ENCODE measurements around the gene ERN2.

The ERN2 gene

DNA sequence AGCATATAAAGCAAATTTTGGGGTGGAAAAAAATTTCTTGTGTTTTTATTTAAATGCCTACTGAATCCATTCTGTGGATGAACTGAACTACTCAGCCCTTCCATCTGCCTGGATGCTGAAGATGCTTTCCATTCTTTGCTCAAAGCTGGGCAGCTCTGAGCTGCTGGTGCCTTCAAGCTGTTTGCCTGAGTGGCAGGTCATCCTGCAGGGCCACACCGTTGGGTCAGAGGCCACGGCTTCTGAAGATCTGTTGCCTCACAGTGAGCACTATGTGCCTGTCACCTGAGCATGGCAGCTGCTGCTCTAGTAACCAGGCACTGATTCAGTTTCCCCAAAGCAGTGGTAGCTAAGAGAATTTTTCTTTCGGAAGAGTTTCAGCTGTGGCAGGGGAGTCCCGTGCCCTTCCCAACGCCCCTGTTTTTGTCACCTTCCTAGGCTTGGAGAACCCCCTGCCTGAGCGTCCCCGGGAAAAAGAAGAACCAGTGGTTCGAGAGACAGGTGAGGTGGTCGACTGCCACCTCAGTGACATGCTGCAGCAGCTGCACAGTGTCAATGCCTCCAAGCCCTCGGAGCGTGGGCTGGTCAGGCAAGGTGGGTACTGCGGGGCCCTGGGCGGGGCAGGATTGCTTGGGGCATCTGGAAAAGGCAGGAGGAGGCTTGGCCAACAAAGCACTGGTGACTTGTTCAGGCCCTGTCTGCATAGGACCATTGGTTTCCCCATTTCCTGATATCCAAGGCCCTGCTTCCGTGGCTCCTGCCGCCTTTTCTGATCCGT lies 25.8 kb downstream of the ERN2 start:
- no peak for DNase-seq (ENCODE audit: low spot score)

DNA sequence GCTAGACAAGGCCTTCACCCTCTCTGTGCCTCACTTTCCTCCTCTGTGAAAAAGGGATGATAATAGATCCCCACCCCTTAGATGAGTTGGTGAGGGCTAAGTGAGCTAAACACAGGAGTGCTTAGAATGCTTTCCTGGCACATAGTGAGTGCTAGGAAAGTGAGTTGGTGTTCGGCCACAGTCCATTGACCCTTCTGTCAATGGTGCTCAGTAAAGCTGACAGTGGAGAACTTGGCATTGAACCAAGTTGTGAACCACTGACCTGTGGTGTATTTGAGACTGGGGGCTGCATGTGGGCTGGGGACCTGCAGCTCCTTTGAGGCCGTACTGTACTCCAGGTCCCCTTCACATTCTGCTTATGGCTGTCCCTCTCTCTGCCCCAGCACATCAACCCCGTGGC lies 29.5 kb downstream of the ERN2 start:
- DNase-seq (ENCODE audit: low spot score), result no peak

DNA sequence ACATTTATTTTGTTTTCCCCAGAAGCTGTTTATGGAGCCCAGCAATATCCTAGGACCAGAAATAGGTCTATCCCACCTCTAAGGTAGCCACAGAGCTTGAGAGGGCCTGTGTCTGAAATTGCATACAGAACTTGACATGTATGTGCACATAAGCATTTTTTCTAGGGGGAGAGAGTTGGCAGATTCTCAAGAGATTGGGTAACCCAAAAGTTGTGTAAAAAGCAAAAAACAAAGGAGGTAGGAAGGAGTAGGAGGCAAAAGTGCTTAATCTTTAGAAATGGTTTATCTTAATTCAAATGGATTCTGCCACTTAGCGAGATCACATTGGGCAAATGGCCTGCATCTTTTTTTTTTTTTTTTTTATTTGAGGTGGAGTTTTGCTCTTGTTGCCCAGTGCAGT lies 30.8 kb downstream of the ERN2 start:
- no peak for DNase-seq (ENCODE audit: low spot score)

DNA sequence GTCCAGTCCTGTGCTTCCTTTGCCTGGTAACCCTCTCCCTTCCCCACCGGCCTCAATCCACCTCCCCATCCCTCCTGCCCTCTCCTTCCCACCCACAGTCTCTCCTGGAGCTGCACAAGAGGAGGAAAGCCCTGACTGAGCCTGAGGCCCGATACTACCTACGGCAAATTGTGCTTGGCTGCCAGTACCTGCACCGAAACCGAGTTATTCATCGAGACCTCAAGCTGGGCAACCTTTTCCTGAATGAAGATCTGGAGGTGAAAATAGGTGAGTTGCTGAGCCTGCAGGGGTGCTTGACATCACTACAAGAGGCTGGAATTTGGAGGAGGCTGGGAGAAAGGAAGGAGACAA lies 33.1 kb downstream of the ERN2 start:
- no peak for DNase-seq (ENCODE audit: low spot score)

DNA sequence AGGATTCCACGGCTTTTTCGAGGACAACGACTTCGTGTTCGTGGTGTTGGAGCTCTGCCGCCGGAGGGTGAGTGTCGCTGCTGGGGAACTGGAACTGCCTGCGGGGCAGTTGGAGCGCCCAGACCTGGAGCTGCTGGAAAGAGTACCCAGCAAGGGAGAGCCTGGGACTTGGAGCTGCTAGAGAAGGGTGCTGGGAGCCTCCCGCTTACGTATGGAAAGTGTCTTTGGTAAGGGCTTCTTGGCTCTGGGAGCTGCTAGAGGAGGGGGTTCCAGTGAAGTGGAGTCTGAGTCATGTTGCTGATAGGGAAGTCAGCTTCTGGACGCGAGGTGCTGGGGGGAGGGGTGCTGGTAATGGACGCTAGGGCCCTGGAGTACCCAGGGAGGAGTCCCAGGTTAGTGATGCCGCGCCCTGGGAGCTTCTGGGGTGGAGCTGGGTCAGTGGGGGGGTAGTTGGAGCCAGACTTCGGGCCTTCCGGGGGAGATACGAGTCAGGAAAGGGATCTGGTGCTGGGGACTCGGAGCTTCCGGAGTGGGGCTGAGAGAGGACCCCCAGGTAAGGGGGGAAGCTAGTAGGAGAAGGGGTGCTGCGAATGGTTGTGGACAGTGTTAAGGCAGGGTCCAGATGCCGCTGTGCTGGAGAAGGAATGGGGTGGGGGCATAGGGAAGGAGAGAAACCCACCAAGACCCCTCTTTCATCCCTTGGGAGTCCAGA lies 33.6 kb downstream of the ERN2 start:
- peak; percentile 25 for DNase-seq (ENCODE audit: low spot score)

DNA sequence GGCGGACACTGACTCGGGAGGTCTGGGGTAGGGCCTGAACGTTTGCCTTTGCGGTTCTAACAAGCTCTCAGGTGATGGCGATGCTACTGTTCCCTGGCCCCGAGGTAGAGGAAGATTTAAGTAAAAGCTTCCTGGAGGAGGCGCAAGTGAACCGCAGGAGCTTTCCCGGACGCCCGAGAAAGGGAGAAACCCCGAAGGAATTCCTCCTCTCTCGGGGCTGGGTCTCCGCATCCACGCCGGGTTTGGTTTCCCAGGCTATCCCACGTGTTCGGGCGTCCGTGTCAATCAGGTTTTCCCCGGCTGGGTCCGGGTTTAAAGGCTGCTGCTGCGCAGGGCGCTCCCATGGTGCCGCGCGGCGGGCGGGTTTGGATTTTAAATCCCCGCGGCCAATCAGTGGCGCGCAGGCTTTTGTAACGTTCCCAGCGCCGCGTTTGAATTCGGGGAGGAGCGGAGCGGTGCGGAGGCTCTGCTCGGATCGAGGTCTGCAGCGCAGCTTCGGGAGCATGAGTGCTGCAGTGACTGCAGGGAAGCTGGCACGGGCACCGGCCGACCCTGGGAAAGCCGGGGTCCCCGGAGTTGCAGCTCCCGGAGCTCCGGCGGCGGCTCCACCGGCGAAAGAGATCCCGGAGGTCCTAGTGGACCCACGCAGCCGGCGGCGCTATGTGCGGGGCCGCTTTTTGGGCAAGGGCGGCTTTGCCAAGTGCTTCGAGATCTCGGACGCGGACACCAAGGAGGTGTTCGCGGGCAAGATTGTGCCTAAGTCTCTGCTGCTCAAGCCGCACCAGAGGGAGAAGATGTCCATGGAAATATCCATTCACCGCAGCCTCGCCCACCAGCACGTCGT lies 34.4 kb downstream of the ERN2 start, which contains the start of gene PLK1:
TSS of gene PLK1 (plus strand) at position 460 of the 844 bp plus-strand sequence. CDS start at position 504, 44 bp downstream.
- DNase-seq (ENCODE audit: low spot score), result peak; percentile 89

DNA sequence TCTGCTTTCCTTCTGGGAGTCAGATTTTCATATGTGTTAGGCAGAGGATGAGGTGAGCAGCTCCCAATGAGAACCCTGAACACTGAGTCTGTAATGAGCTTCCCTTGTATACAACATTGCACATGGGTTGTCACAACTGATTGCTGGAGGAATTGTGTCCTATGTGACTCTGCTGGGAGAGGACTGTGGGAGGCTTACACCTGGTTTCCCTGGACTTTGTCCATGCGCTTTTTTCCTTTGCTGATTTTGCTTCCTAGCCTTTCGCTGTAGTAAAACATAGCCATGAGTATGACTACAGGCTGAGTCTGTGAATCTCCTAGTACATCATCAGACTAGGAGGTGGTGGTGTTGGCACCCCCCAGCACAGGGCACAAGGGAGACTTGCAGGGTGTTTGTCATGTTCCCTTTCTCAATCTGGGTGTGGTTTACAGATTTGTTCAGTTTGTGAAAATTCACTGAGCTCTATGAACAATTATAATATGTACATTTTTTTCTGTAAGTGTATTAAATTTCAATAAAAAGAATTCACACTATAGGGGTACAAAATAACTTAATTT lies 36.0 kb downstream of the ERN2 start:
- DNase-seq (ENCODE audit: low spot score), result no peak

DNA sequence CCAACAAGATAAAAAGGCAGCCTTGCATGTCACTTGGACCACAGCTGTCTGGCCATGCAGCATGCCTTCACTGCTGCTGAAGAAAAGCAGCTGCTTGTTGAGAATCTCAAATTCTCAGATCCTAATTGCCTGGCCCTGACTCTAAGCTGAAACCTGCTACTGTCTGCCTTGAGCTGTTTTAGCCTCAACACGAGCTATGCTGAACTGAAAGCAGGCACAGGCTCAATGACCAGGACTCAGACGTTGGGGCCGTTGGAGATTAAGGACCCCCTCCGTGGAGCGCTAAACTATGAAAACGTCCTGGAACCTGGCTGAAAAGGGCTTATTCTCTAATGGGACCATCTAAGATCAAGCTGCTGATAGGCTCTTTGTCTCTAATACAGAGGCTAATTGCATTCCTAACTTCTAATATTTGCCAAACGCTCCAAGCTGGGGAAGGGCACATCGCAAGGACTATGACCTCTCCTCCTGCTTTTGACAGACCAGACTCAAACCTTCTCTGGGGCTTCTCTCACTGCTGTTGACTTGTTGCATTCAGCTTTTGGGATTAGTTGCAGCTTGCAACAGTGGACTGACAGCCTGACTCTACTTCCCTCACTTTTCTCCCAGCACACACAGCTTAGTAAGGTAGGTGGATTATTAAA lies 38.9 kb downstream of the ERN2 start:
- no peak for DNase-seq (ENCODE audit: low spot score)

DNA sequence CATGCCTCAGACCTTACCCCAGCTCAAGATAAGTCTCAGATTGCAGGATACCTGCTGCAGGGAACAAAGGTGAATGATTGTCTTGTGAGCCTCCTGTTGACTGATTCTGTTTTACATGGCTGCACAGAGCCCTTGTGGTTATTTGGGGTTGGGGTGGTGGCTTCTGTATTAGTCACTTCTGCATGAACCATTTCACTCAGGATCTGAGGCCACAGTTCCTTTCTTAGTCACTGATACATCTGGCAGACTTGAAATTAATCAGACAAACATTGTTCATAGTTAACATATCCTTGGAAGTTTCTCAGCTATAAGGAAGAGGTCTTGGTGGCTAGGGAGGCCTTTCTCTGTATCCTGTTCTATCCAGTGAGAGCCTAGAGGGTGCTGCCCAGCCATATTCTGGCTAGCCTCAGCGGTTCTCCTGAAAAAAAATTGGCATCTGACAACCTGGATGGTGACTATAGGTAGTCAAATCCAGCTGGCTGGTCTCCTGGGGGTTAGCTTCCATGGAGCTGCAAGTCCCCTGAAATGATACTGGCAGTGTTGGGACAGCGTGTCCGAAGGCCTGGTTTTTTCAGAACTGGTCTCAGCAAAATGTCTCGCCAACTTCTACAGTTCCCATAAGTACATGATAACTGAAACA lies 42.8 kb downstream of the ERN2 start:
- DNase-seq (ENCODE audit: low spot score), result no peak

DNA sequence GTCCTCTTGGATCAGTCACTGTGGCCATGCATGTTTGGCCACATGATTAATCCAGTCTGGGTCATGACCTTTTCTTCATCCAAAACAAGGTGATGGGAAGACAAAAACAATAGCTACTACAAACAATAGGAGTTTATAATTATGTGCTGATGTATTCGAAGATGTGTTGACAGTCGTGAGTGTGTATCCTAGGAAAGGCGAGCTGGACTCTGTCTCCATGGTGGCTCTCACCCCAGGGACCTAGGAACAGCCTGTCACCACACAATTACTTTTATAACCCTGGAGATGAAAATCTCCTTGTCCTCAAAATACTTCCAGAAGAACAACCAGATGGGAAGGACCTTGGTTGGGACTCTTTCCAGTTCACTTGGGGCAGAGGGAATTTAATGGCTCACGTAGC lies 44.1 kb downstream of the ERN2 start:
- no peak for DNase-seq (ENCODE audit: low spot score)

DNA sequence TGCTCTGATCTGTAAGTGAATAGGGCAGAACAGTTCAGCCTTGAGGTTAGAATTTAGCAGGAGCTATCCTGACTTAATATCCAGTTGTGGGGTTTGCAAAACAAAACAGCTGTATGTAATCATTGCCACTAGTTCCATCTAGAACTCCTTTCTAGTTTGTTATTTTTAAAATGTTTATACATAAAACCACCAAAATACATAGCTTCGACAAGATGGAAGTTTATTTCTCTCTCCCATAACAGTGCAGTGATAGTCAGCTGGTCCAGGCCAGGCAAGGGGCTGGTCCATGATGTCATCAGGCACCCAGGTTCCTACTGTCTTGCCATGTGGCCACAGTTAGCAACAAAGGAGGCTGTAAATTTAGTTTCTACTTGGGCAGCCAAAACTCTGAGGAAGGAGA lies 44.8 kb downstream of the ERN2 start:
- no peak for DNase-seq (ENCODE audit: low spot score)

DNA sequence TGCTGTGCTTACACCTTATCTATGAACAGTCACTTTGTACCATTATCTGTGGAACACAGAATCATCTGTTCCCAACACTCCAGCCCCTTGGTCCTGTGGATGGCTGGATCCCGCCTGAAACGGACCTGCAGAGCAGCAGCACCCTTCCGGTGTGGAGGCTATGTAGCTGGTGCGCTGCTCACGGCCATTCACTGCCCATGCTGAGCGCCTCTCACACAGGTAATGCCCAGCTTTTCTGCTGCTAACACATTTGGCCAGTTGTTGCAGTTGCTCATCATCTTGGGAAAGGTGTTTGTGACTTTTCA lies 45.7 kb downstream of the ERN2 start:
- DNase-seq (ENCODE audit: low spot score), result no peak

DNA sequence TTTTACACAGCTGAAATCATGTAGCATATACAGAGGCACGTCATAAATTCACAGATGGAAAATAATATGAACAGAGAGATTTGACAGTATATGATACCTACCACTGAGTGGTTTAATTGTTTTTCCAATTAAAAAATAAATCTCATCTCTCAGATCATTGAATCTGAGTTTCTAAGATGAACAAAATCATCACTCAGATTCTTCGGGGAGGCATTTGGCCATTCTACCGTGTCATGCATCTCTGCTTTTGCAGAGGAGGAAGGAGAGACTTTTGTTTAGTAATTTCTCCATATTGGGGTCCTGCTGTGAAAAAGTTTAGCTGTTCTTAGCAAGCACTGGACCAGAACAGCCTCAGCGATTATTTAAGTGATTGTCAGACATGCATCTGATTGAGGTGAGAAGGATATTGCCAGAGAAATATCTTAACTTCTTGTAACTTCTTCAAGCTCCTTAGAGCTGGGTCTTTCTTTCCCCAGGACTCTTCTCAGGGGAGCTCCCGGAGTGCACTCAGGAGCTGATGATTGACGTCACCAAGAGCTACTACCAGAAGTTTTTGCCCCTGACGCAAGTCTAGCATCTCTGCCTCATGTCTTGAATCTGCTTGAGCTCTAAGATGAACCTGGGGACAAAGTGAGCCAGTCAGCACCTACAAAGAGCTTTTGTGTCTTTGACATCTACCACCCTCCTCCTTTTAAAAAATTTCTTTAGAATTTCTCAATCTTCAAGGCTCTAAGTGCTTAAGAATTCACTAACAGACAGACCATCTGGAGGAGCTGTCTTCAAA lies 46.3 kb downstream of the ERN2 start:
- no peak for DNase-seq (ENCODE audit: low spot score)

DNA sequence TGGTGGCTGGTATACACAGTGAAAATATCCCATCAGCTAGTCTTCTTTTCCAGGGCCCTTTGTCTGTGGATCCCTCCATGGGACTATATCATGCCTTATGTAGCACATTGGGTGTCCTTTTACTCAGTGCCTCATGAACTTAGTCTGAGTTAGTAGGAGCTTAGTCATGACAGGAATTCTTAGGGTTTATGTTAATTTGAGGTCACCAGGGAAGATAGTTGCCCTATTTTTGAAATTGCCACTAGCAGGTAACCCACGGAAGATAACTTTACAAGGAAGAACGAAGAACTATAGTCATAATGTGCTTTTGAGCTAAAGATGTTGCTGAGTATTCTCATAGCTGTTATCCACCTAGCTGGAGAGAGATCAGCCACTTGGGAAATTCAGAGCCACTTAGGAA lies 49.1 kb downstream of the ERN2 start:
- no peak for DNase-seq (ENCODE audit: low spot score)

DNA sequence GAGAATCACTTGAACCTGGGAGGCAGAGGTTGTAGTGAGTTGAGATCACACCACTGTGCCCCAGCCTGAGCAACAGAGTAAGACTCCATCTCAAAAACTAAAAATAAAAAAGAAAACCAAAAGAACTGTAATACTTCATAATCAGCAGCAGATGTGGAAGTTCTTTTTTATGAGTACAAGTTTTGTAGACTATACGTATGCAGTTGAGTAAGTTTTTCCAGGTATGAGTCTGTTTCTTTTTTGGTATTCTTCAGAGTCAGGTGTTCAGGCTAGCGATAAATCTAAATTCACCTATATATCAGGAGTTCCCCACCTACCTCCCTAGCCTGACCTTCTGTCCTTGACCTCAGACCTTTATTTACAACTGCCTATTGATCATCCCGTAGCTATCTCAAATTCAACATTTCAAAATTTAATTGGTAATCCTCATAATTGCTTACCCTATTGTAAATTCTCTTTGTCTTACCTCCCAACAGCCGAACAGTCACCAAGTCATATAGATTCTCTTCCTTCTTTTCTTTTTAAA lies 61.0 kb downstream of the ERN2 start:
- DNase-seq (ENCODE audit: low spot score), result no peak

DNA sequence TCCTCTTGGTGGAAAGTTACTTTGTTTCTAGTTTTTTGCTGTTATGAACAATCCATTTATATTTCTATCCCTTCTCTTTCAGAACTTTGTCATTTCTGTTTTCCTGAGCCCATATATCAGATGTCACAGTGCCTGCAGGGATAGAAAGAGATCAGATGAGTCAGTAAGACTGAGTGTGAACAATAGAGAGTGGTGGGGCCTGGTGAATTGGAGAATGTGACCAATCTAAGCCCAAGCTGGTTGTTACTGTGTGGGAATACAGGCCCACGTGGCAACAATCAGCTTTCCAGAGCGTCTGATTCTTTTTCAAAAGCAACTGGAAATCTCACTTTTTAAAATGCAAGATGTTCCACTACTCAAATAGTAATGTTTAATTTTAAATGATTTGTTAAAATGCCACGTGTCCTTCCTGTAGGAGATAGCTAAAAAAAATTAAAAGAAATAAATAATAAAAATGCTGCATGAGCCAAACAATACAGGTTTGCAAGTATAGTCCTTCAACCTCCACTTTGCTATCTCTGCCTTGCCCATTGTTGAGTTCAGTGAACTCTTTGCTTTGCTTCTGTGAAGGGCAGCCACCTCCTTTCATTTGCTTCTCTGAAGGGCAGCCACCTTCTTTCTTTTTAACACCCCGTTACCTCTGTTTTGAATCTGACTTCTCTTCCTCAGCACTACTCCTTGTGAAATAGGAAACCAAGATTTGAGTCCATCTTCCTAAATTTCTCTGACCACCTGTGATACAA lies 62.2 kb downstream of the ERN2 start:
- DNase-seq (ENCODE audit: low spot score), result no peak

DNA sequence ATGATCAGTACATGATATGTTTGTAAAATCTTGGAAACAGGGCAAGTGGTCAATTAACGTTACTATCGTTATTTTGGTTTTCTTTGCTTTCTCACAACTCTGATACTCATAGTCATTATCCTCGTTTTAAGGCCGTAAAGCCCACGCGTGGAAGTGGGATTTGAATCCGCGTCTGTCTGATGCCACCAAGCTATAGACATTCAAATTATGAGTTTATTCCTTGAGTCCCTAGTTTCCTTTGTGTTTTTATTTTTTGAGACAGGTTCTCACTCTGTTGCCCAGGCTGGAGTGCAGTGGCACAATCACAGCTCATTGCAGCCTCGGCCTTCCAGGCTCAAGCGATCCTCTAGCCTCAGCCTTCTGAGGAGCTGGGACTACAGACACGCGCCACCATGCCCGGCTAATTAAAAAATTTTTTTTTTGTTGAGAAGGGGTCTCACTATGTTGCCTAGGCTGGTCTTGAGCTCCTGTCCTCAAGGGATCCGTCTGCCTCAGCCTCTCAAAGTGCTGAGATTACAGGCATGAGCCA lies 70.7 kb downstream of the ERN2 start:
- DNase-seq (ENCODE audit: low spot score), result no peak

DNA sequence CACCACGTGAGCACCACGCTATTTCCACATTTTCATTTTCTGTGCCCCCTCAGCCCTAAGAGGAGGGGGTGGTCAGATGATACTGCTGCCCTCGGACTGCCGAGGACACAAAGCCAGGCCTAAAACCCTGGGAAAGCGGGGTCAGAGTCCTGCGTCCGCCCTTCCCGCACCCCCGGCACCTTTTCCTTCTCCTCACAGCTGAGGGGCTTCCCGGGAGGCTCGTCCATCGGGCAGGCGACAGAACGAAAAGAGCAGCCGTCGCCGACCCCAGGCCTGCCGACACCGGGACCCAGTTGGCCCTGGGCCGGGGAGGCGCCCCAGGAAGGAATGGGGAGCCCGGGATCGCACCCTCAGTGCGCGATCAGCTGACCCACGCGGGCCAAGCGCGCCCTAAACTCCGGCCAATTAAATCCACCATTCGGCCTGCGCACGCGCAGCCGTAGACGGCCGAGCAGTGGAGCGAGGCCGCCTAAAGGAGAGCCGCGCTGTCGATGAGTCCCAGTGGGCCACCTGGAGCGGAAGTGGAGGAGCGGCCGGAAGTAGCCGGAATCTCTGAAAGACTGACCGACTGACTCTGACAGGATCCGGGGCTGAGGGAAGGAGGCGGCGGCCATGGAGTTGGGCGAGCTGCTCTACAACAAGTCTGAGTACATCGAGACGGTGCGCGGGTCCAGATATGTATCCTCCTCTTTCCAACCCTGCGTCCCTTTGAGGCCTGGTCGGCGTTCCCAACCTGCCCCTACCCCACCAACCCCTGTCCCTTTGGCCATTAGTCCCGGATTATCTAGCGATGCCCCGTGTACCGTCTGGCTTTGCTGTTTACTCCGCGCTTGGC lies 71.9 kb downstream of the ERN2 start, which contains the start of the genes DCTN5 and PALB2:
TSS of gene DCTN5 (plus strand) at position 536 of the 835 bp plus-strand sequence. CDS start at position 613, 77 bp downstream.
TSS of gene PALB2 (minus strand) at position 380 of the 835 bp plus-strand sequence. CDS start at position 227, 153 bp downstream.
- DNase-seq (ENCODE audit: low spot score), result peak; percentile 92
